HS-5 (cell line): ENCODE measurements around the gene TGFBR3.

Source experiments
- DNase-seq: peaks from one replicate; pipeline ENCODE4 v3.0.0-alpha.2; 2012; ENCODE audit warnings: low read depth

TGFBR3 gene

GRCh38 chr1:91826248-91826647, 59.7 kb downstream of the TGFBR3 start:
- no peak for DNase-seq

- DNase-seq, result no peak
Measured at GRCh38 chr1:91821126-91821868, 64.7 kb downstream of the TGFBR3 start.

- no peak for DNase-seq
Measured at GRCh38 chr1:91819038-91819788, 66.7 kb downstream of the TGFBR3 start.

GRCh38 chr1:91818713-91818975, 67.3 kb downstream of the TGFBR3 start:
- DNase-seq, result no peak

GRCh38 chr1:91817211-91817905, 68.6 kb downstream of the TGFBR3 start:
- no peak for DNase-seq

GRCh38 chr1:91816031-91816430, 69.9 kb downstream of the TGFBR3 start:
- no peak for DNase-seq

- DNase-seq, result no peak
Measured at GRCh38 chr1:91814448-91814847, 71.5 kb downstream of the TGFBR3 start.

- no peak for DNase-seq
Measured at GRCh38 chr1:91813813-91814212, 72.1 kb downstream of the TGFBR3 start.

- no peak for DNase-seq
Measured at GRCh38 chr1:91811363-91812025, 74.5 kb downstream of the TGFBR3 start.

- DNase-seq, result peak; percentile 36
Measured at GRCh38 chr1:91809317-91809716, 76.6 kb downstream of the TGFBR3 start.

- DNase-seq, result no peak
Measured at GRCh38 chr1:91807921-91808620, 77.9 kb downstream of the TGFBR3 start.

GRCh38 chr1:91806769-91807700, 78.9 kb downstream of the TGFBR3 start:
- no peak for DNase-seq

GRCh38 chr1:91806181-91806768, 79.7 kb downstream of the TGFBR3 start:
- DNase-seq, result no peak

GRCh38 chr1:91805311-91805801, 80.6 kb downstream of the TGFBR3 start:
- no peak for DNase-seq

GRCh38 chr1:91804546-91805023, 81.4 kb downstream of the TGFBR3 start:
- DNase-seq, result peak; percentile 68

- DNase-seq, result no peak
Measured at GRCh38 chr1:91803847-91804545, 82.0 kb downstream of the TGFBR3 start.

GRCh38 chr1:91803123-91803522, 82.8 kb downstream of the TGFBR3 start:
- no peak for DNase-seq

GRCh38 chr1:91801496-91802115, 84.3 kb downstream of the TGFBR3 start:
- DNase-seq, result no peak

- DNase-seq, result no peak
Measured at GRCh38 chr1:91799863-91800262, 86.1 kb downstream of the TGFBR3 start.
